Esophagus squamous epithelium (tissue), 4 donors: ENCODE measurements around the gene PTPRN.

Source experiments
- CTCF ChIP-seq, 6 experiments: fragments of 450-650 bp in 4 of 6; fragments of 200-600 bp in 2 of 6; sonication (generic) in 2 of 6; IDR thresholded peaks; one replicate each; pipeline ENCODE4 v1.5.1; 2016 to 2019; ENCODE audit warnings: antibody characterized with exemption in 6 of 6, mild to moderate bottlenecking in 4 of 6, moderate library complexity in 4 of 6
- POLR2A ChIP-seq, 4 donors: fragments of 450-650 bp; IDR thresholded peaks; one replicate each; pipeline ENCODE4 v1.6.1; 2017; ENCODE audit warnings: antibody characterized with exemption in 4 of 4, mild to moderate bottlenecking in 4 of 4, moderate library complexity in 3 of 4

GRCh38 chr2:219282375-219282774 lies 26.8 kb downstream of the PTPRN start:
- no peak for TF ChIP-seq CTCF (IDR thresholded peaks at IDR 0.05)
- no peak for TF ChIP-seq POLR2A (IDR thresholded peaks at IDR 0.05)
